Kidney (tissue), 14 donors: ENCODE measurements around the gene SIDT2. TPM values are rescaled to one million over a fixed set of nuclear protein-coding genes. Genes with fewer than 3 reads are reported as not detected.

Experiments
- DNase-seq, 5 donors: peaks; one replicate each; pipeline ENCODE4 v3.0.0-alpha.2; 2013 to 2020
- FAIRE-seq: peaks from 2 replicates; lab custom pipeline; 2012; peaks lifted over from hg19 to GRCh38; lab: Jason Lieb, UNC
- H3K27ac ChIP-seq, 2 donors: one replicate each; pipeline ENCODE4 v1.7.0; 2013; ENCODE audit warnings: low read depth in 2 of 2, low read length in 2 of 2, inconsistent platforms in 1 of 2
- H3K27me3 ChIP-seq: one replicate; pipeline ENCODE4 v1.7.1; 2013; ENCODE audit warnings: low read length, inconsistent platforms; ENCODE audit not compliant: control insufficient read depth, insufficient read depth
- H3K36me3 ChIP-seq, 3 donors: one replicate each; pipeline versions ENCODE4 v1.7.0 to v1.7.1; 2013; ENCODE audit warnings: low read length in 3 of 3, control low read depth in 1 of 3, inconsistent platforms in 1 of 3; ENCODE audit not compliant: insufficient read depth in 3 of 3, control insufficient read depth in 2 of 3
- H3K4me1 ChIP-seq, 3 donors: one replicate each; pipeline versions ENCODE4 v1.7.0 to v1.7.1; 2013; ENCODE audit warnings: low read length in 3 of 3, inconsistent platforms in 1 of 3, low read depth in 1 of 3; ENCODE audit not compliant: control insufficient read depth in 2 of 3, insufficient read depth in 2 of 3
- H3K4me3 ChIP-seq, 3 donors: one replicate each; pipeline versions ENCODE4 v1.7.0 to v1.8.1; 2013; ENCODE audit warnings: low read length in 3 of 3, control low read depth in 1 of 3, inconsistent platforms in 1 of 3
- H3K9ac ChIP-seq, 3 donors: one replicate each; pipeline versions ENCODE4 v1.7.0 to v1.7.1; 2013; ENCODE audit warnings: low read length in 3 of 3, control low read depth in 1 of 3, inconsistent platforms in 1 of 3
- H3K9me3 ChIP-seq, 3 donors: one replicate each; pipeline versions ENCODE4 v1.7.0 to v1.7.1; 2013; ENCODE audit warnings: low read length in 3 of 3, control low read depth in 1 of 3, inconsistent platforms in 1 of 3; ENCODE audit not compliant: control insufficient read depth in 2 of 3, insufficient read depth in 1 of 3
- intact Hi-C: fragments of 100-400 bp; cut with DNase I; formaldehyde crosslinking; loops from one replicate; pipeline ENCODE4 v1.11.1; 2022
- polyA plus RNA-seq: library from polyadenylated mRNA; stranded (reverse); fragments of 350-450 nt; fragmentation: Illumina TruSeq; extraction: RNeasy Lipid Tissue Mini Kit (QIAGEN cat#74804); gene quantifications from one replicate; pipeline ENCODE4 v1.2.3, GENCODE V29; 2014; ENCODE audit warnings: low read depth, low replicate concordance; ENCODE audit not compliant: insufficient read depth
- total RNA-seq: library from RNA; stranded (reverse); fragmentation: NEBNext Ultra II Directional; extraction: Animal tissue kit (Norgen Biotek cat#: 25700); gene quantifications from one replicate; pipeline ENCODE4 v1.2.1, GENCODE V29; 2021
- TF ChIP-seq, protein P1 (sequence below): IDR thresholded peaks from 3 replicates; pipeline ENCODE4 v1.5.1; 2012; ENCODE audit warnings: mild to moderate bottlenecking, moderate library complexity, borderline replicate concordance; ENCODE audit not compliant: insufficient read depth; ENCODE audit errors: extremely low read depth
- donor health status: control.
- donor health status: control.
- donor health status: control.
- donor health status: control.
- donor health status: control.
- donor health status: DM: yes; HTN: yes; CAD: no.
- donor health status: Normal renal cell carcinoma (clear cell type).

SIDT2 gene
- total and polyA plus RNA-seq, 2 donors from 2014 or later: 16.4 to 37.4 TPM

DNA sequence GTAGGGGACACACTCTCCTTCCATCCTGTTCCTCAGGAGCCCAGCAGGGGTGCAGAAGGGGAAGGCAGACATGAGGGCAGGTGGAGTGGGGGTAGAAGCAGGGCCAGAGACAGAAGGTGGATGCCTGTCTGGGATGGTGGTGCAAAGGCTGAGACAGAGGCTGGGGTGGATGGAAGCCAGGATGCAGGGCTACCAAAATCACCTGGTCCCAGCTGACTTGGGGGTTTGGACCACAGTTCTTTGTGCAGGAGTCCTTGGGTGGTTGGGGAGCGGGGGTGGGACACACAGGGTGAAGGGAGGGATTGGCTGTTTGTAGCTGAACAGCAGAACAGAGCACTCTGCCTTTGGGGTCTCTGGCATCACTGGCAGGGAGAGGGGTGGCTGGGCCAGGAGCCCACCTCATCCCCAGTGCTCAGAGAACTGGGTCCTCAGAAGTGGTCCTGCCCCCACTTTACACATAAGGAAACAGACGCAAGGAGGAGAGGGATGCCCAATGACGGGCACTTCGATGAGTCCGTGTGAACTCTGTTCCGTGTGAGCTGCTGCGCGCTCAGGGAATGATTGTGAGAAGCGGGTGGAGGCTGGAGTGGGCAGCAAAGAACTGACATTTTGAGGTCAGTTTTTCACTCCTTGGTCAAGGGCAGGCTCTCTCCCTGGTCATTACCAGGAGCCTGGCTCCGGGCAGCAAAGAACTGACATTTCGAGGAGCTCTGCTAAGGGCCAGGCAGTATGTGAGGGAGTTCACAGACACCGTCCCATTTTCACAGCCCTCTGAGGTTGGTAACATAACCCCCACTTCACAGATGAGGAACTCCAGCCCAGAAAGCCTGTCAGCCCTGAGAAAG is 22.5 kb downstream of the SIDT2 start:
- Histone ChIP-seq H3K27ac (peak overlapping the region; percentile 80 to 94), H3K4me3 (peak overlapping the region; percentile 16 to 63 (median 59)), H3K36me3 (peaks cover 0 to 11% (median 4%) of the 10 kb centered on the region in 3 donors), H3K9me3 (no peaks in the 10 kb centered on the region), H3K27me3 (no peaks in the 10 kb centered on the region), H3K9ac (peak overlapping the region in 2 of 3 donors; percentile 70 to 88), H3K4me1 (no peaks in the 10 kb centered on the region)
- DNase-seq (peak in 1 of 5 donors; percentile 45), FAIRE-seq (no peak)
- TF ChIP-seq, protein P1, sequence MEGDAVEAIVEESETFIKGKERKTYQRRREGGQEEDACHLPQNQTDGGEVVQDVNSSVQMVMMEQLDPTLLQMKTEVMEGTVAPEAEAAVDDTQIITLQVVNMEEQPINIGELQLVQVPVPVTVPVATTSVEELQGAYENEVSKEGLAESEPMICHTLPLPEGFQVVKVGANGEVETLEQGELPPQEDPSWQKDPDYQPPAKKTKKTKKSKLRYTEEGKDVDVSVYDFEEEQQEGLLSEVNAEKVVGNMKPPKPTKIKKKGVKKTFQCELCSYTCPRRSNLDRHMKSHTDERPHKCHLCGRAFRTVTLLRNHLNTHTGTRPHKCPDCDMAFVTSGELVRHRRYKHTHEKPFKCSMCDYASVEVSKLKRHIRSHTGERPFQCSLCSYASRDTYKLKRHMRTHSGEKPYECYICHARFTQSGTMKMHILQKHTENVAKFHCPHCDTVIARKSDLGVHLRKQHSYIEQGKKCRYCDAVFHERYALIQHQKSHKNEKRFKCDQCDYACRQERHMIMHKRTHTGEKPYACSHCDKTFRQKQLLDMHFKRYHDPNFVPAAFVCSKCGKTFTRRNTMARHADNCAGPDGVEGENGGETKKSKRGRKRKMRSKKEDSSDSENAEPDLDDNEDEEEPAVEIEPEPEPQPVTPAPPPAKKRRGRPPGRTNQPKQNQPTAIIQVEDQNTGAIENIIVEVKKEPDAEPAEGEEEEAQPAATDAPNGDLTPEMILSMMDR: no peak
- intact Hi-C loops: no loop called here

DNA sequence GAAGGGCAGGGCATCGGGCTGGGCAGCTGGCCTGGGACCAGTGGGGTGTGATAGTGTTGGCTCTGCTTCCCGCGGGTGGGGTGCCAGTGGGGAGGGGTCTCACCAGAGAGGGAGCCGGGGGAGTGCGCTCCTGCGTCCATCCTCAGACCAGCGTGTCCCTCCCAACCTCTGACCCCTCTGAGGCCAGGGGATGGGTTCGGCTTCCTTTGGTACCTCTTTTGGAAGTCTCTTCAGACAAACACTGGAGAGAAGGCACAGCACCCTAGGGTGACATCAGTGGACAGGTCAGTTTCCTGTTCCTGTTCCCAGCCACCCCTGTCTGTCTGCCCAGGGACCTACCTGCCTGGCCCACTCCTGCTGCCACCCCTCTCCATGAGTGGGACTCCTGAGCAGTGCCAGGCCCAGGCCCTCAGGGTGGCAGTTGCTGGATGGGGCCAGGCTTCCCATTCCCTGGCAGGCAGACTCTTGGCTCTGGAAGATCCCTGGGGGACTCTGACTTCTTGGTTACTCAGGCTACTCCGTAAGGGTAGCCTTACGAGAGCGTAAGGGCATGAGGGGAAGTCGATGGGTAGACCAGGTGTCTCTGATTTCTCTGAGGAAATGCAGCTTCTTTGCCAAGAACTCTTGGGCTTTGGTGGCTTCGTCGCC is 23.2 kb downstream of the SIDT2 start:
- H3K4me3 ChIP-seq: peak overlapping the region in 2 of 3 donors; percentile 59 to 63
- no peak for DNase-seq
- TF ChIP-seq, protein P1: no peak
- no peaks in the 10 kb centered on the region for H3K9me3 ChIP-seq
- FAIRE-seq: no peak
- intact Hi-C loops: no loop called here
- no peaks in the 10 kb centered on the region for H3K4me1 ChIP-seq
- peaks cover 0 to 11% (median 4%) of the 10 kb centered on the region in 3 donors for H3K36me3 ChIP-seq
- H3K9ac ChIP-seq: peak overlapping the region in 2 of 3 donors; percentile 58 to 88
- peak overlapping the region; percentile 80 to 94 for H3K27ac ChIP-seq
- H3K27me3 ChIP-seq: no peaks in the 10 kb centered on the region

DNA sequence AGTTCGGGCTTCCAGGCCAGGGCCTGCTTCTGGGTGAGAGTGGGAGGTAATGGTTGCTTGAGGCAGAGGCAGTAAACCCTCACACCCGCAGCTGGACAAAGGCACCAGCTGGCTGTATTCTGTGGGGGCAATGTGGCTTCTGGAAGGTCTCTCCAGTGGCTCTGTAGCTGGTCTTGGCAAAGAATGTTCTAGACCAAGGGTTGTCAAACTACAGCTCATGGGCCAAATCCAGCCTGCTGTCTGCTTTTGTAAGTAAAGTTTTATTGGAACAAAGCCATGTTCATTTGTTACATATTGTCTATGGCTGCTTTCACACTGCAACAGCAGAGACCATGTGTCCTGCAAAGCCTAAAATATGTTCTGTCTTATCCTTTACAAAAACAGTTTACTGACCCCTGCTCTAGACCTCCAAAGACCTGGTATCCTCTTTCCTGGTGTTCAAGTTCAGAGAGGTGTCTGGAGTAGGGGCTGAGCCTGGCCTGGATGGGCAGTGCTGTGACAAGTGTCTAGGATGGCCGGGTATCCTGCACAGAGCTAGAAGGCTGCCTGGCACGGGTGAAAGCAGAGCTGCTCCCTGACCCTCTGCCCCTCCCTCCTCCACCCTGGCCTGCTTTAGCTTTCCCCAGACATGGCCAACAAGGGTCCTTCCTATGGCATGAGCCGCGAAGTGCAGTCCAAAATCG is 24.0 kb downstream of the SIDT2 start:
- Histone ChIP-seq H3K36me3 (peaks cover 0 to 11% (median 4%) of the 10 kb centered on the region in 3 donors), H3K27ac (peak overlapping the region; percentile 4 to 94), H3K9me3 (no peaks in the 10 kb centered on the region), H3K4me1 (no peaks in the 10 kb centered on the region), H3K4me3 (peak overlapping the region in 2 of 3 donors; percentile 10 to 63), H3K9ac (no peak overlapping the region), H3K27me3 (no peaks in the 10 kb centered on the region)
- intact Hi-C loops: no loop called here
- FAIRE-seq: no peak
- no peak for DNase-seq
- TF ChIP-seq, protein P1: no peak
